SKM-1 treated with dmso at 0.1 percent for 144 hours (cell line): Measurements from ENCODE around the gene CDC25C.
A peak's percentile ranks its signal among the peaks of the same experiment; 100 is the strongest.

Experiments used
- DNase-seq: peaks from one replicate; lab custom pipeline; 2025; ENCODE audit not compliant: unreplicated experiment; lab: John Stamatoyannopoulos, UW

CDC25C gene

GRCh38 chr5:138331449-138332368, at the start of gene CDC25C:
Gene CDC25C, minus strand, starts transcription at chr5:138331804. Its CDS starts 624 bp downstream, at chr5:138331180.
- DNase-seq: peak; percentile 100

- DNase-seq: no peak
These were observed 41.0 kb upstream of the CDC25C start for GRCh38 chr5:138372653-138373052.

GRCh38 chr5:138372225-138372624, 40.6 kb upstream of the CDC25C start:
- no peak for DNase-seq

GRCh38 chr5:138371454-138371853, 39.9 kb upstream of the CDC25C start:
- no peak for DNase-seq

GRCh38 chr5:138370537-138370936, 38.9 kb upstream of the CDC25C start:
- DNase-seq: no peak

- DNase-seq: peak; percentile 95
These were observed 38.1 kb upstream of the CDC25C start for GRCh38 chr5:138369706-138370105.

- DNase-seq: peak; percentile 72
These were observed 37.7 kb upstream of the CDC25C start for GRCh38 chr5:138369261-138369660.

DNA sequence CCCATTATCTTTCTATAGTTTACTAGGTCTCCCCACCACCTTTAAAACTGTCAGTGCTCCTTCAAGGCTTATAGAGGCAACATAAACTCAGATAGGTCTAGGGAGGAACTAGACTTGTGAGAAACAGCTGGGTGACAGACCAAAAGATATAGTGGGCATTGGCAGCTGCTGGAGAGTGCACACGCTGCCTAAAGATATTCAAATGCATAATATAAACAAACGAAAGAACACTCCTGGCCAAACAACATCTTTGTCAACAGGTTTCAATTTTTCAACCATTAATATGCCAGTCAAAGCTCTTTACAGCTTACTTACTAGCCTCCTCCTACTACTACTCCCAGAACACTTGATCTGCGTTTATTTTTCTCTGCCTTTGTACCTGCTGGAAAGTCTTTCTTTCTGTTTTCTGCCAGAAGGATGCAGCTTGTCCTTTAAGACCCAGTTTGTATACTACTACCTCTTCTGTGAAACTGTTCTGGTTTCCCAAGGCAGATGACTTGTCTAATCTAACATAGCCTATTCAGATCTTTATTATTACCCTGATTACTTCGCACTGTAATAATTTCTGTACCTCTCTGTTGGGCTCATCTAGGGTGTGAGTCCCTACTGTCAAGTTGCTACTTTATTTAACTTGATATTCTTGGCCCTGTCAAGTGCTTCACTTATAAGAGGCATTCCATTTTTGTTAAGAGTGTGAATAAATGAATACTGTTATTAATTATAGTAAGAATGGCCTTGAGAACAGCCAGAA, 35.2 kb upstream of the CDC25C start:
- no peak for DNase-seq

DNA sequence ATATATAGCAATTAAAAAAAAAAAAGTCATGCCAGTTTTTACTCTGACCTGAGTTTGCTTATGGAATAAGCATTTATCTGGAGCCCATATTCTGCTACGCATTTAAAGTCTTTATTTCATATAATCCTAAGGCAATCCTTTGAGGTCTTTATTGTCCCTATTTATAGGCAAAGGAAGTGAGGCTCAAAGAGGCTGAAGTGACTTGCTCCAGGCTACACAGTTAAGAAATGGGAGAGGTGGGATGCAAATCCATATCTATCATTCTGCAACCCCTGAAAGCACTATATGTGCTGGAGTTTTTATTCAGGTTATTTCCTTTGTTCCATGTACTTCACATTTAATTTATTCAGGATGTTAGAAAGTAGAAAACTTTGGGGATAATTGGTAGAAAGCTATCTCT, 33.0 kb upstream of the CDC25C start:
- DNase-seq: no peak

GRCh38 chr5:138360941-138361452, 29.4 kb upstream of the CDC25C start:
- no peak for DNase-seq

- no peak for DNase-seq
These were observed 28.0 kb upstream of the CDC25C start for GRCh38 chr5:138359621-138360020.

DNA sequence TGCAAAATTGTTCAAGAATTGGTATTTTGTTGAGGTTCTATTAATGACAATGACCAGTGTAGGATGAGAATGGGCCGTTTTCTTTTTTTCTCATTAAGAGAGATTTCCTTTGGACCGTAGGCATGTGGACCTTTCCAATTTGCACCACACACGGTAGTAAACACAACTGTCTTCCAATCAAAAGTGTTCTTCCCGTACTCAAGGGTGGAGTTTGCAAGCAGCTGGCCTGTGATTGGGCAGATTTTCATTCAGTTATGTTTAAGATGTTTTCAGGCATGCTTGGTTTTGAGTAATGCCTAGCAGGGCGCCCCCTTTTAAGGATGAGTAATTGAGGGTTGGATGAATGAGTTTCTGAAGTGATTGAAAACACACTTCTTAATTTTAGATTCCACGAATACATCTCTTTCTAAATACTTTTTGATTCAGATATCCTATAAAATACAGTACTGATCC, 23.3 kb upstream of the CDC25C start:
- no peak for DNase-seq

DNA sequence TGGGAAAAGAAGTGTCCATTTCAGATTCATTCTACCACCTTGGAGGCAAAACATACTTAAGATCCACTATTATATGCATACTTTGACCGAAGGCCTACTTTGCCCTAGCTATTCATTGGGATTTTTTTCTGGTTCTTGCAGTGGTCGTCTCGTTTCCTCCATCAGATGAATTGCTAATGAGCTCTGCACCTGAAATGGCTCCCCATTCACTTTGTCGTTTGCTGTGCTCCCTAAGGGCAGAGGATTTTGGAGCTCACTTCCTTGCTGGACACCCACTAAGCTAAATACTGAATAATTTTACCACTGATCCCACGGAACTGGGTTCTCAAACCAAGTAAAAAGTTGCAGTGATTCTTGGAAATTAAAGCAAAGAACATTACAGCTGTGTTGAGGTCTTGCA, 22.8 kb upstream of the CDC25C start:
- DNase-seq: no peak

DNA sequence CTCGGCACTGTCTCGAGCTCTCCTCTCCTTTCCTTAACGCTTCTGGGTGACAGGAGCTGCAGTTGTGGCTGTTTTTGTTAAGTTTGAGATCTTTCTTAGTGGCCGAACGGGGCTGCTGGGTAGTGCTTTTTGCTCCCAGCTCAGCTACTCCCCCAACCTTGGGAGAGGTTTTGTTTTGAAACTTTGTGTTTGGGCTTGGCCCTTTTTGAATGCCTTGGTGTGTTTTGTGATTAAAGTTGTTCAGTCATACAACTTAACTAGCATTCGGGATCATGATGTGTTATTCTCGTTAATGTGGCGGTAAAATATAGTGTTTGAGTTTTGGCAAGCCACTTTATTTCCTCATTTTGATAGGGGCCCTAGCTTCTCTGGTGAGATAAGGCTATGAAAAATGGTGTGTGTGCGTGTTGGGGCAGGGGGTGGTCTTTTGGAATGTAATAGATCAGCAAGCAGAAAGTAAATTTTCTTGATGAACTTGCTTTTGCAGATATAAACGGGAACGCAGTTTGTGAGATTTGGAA, 22.0 kb upstream of the CDC25C start:
- no peak for DNase-seq

DNA sequence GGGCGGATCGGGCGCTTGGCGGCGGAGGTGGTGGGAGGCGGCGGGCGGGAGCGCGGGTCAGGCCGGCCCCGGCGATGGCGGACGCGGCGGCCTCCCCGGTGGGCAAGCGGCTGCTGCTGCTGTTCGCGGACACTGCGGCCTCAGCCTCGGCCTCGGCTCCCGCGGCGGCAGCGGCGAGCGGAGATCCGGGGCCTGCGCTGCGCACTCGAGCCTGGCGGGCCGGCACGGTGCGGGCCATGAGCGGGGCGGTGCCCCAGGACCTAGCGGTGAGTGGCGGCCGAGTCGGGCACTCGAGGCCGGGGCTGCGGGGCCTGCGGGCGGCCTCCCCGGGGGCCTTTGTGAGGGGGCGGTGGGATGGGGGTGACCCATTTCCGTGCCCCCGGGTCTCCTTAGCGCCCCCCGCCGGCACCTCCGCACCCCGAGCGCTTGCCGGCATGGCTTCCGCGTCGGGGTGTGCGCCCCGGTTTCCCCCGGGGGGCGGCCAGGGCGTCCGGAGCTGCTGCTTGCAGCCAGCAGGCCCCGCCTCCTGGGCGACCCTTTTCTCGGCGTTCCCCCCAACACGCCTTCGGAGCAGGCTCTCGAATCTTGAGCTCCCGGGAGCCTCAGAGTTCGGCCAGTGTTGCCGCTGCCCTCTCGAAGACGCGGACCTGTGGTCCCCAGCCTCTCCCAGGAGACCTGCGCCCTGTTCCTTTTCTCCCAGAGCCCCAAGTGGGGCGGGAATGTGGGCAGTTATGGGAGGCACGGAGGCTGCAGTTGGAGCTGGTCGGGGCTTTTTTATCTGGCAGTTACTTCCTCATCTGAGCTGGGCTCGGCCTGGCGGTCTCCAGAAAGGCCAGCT, 21.3 kb upstream of the CDC25C start:
- peak; percentile 74 for DNase-seq

- peak; percentile 86 for DNase-seq
These were observed 20.6 kb upstream of the CDC25C start, which contains the start of gene KDM3B for GRCh38 chr5:138352071-138352721. Gene KDM3B, plus strand, starts transcription at chr5:138352685. Its CDS starts 111 bp downstream, at chr5:138352796.

DNA sequence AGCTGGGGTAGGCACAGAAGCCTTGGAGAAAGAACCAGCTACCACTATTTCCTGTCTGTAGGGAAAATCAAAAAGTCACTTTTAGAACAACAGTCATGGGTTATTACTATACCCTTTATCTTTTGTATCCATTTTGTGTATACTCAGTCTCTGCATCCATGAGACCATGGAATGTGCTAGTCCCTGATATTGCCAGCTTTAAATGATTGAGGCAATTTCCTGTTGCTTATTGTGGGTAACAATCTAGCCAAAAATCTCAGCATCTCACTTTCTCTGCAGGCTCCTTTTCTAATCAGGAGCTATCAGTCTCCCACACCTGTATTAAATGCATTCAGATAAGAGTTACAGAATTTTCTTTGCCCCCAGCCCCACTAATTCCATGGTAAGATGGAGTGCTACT, 19.9 kb upstream of the CDC25C start:
- no peak for DNase-seq

DNA sequence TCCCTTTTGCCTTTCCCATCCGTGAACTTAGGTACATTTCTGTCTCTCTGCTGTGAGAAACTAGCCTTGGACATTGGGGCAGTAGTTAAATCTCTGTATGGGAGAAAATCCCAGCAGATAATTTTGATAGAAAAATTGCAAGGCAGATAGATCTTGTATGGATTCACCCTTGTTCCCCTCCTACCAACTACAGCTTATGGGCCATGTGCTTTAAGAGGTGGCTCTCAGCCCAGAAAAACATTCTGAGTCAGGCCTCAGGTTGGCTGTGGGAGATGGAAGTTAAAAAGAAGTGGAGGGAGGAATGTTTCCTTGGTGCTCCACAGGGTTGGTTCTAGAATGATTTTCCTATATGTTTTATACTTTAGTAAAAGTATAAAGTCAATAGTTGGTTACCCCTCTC, 19.5 kb upstream of the CDC25C start:
- DNase-seq: no peak

- no peak for DNase-seq
These were observed 18.9 kb upstream of the CDC25C start for GRCh38 chr5:138350563-138350890.
